Spleen (tissue), 7 donors: ENCODE results near the gene EOGT.

Experiments used
- CTCF ChIP-seq, 11 experiments: fragments of 200-600 bp in 7 of 11; fragments of 450-650 bp in 4 of 11; sonication (generic) in 4 of 11; IDR thresholded peaks in 8 of 11; conservative IDR thresholded peaks in 3 of 11; 1 replicate in 7 of 11; 2 replicates in 4 of 11; pipeline versions ENCODE4 v1.4.0 to v1.8.0; 2016 to 2021; ENCODE audit warnings: antibody characterized with exemption in 11 of 11, inconsistent platforms in 4 of 11, mild to moderate bottlenecking in 1 of 11
- POLR2A ChIP-seq, 3 donors: fragments of 450-650 bp; IDR thresholded peaks; one replicate each; pipeline ENCODE4 v1.5.1; 2017; ENCODE audit warnings: antibody characterized with exemption in 3 of 3, mild to moderate bottlenecking in 1 of 3
- POLR2AphosphoS5 ChIP-seq, 3 donors: sonication (generic); formaldehyde crosslinking; IDR thresholded peaks; one replicate each; pipeline ENCODE4 v1.5.1; 2017; ENCODE audit warnings: antibody characterized with exemption in 3 of 3
- donor health status: DM: no; HTN: no; CAD: no; lungs with moderate emphysema.
- donor health status: DM: no; HTN: no; CAD: no.
- donor health status: DM: no; HTN: no; CAD: no.

GRCh38 chr3:69052472-69052898 lies 39.0 kb upstream of the EOGT start:
- TF ChIP-seq POLR2A (IDR thresholded peaks at IDR 0.05) (no peak), CTCF (IDR thresholded peaks at IDR 0.05 in 8 of 11, conservative IDR thresholded peaks at IDR 0.05 in 3 of 11) (no peak), POLR2AphosphoS5 (IDR thresholded peaks at IDR 0.05) (no peak)
